GM12878 (cell line): ENCODE results near the gene COL25A1. TPM values are rescaled to one million over a fixed set of nuclear protein-coding genes. Genes with fewer than 3 reads are reported as not detected.
"Not testable (repeated sequence)": the region's sequence is repeated elsewhere in the genome, so short reads cannot be mapped to it uniquely, and the experiment has no call there.

Experiments used
- ATAC-seq: fragments of 200-7000 bp; cut with Tn5 transposase; 3 replicates; pipeline ENCODE4 v1.9.1; 2020; ENCODE audit warnings: mild to moderate bottlenecking, moderate library complexity
- BruUV-seq: library from RNA; stranded (reverse); fragments of 400-500 nt; replicated peaks from 2 replicates; lab custom pipeline; 2021; lab: Mats Ljungman, UMichigan
- CTCF ChIA-PET: fragments of 300-600 bp; sonication (Branson Sonifier 250); formaldehyde crosslinking; extraction: SDS; loops from one replicate; lab custom pipeline; 2021; ENCODE audit warnings: inconsistent platforms; lab: Yijun Ruan, JAX
- POLR2A ChIA-PET: fragments of 350-600 bp; formaldehyde crosslinking; extraction: SDS; loops from one replicate; lab custom pipeline; 2021; ENCODE audit warnings: inconsistent platforms; lab: Charles Lee
- RAD21 ChIA-PET: fragments of 300-600 bp; sonication (Branson Sonifier 250); formaldehyde crosslinking; loops from one replicate; lab custom pipeline; 2023; ENCODE audit warnings: antibody characterized with exemption; ENCODE audit not compliant: unreplicated experiment; lab: Charles Lee
- SMC1A ChIA-PET: fragments of 300-600 bp; sonication (Branson Sonifier 250); formaldehyde crosslinking; loops from one replicate; lab custom pipeline; 2023; ENCODE audit not compliant: unreplicated experiment, uncharacterized antibody; lab: Charles Lee
- DNase-seq: peaks from one replicate; pipeline ENCODE4 v3.0.0-alpha.2; 2011; ENCODE audit warnings: low read depth, low spot score
- FAIRE-seq: peaks from 3 replicates; lab custom pipeline; 2011; peaks lifted over from hg19 to GRCh38; lab: Jason Lieb, UNC
- H2AFZ ChIP-seq: 2 replicates; pipeline ENCODE4 v1.6.0; 2011; ENCODE audit warnings: low read depth, low read length, control low read depth; ENCODE audit not compliant: control insufficient read depth
- H3K27ac ChIP-seq: 2 replicates; pipeline ENCODE4 v1.5.1; 2011; ENCODE audit warnings: control low read depth; ENCODE audit not compliant: control insufficient read depth, insufficient read depth
- H3K27me3 ChIP-seq, 2 experiments: replicated peaks in 1 of 2; 2 replicates each; pipeline versions ENCODE4 v1.6.0 to v1.6.1; 2011; ENCODE audit warnings: low read length in 1 of 2; ENCODE audit not compliant: control insufficient read depth in 2 of 2, insufficient read depth in 2 of 2
- H3K36me3 ChIP-seq, 2 experiments: 2 replicates each; pipeline ENCODE4 v1.5.1; 2011; ENCODE audit warnings: low read length in 1 of 2; ENCODE audit not compliant: control insufficient read depth in 2 of 2, insufficient read depth in 2 of 2
- H3K4me1 ChIP-seq: 2 replicates; pipeline ENCODE4 v1.6.1; 2011; ENCODE audit warnings: mild to moderate bottlenecking, low read length, moderate library complexity, mixed read lengths; ENCODE audit not compliant: control insufficient read depth, insufficient read depth
- H3K4me2 ChIP-seq: 2 replicates; pipeline ENCODE4 v1.6.0; 2011; ENCODE audit warnings: control low read depth; ENCODE audit not compliant: control insufficient read depth, insufficient read depth
- H3K4me3 ChIP-seq: fragments of 200-600 bp; sonication (generic); 2 replicates; pipeline ENCODE4 v1.5.1; 2016
- H3K79me2 ChIP-seq: 2 replicates; pipeline ENCODE4 v1.6.0; 2011; ENCODE audit warnings: low read length; ENCODE audit not compliant: control insufficient read depth, insufficient read depth
- H3K9ac ChIP-seq: 2 replicates; pipeline ENCODE4 v1.8.0; 2011; ENCODE audit warnings: low read length, control low read depth, mixed read lengths; ENCODE audit not compliant: control insufficient read depth, insufficient read depth
- H3K9me3 ChIP-seq: replicated peaks from 3 replicates; pipeline ENCODE4 v1.5.1; 2011; ENCODE audit warnings: mild to moderate bottlenecking, low read length; ENCODE audit not compliant: control insufficient read depth, insufficient read depth
- H4K20me1 ChIP-seq: 2 replicates; pipeline ENCODE4 v1.6.0; 2011; ENCODE audit not compliant: control insufficient read depth, insufficient read depth
- CTCF ChIP-seq, 3 experiments: IDR thresholded peaks in 2 of 3; conservative IDR thresholded peaks in 1 of 3; 2 replicates each; pipeline ENCODE4 v1.5.1; 2011; ENCODE audit warnings: low read depth in 3 of 3, low read length in 3 of 3, mild to moderate bottlenecking in 3 of 3, control low read depth in 2 of 3, moderate library complexity in 2 of 3, inconsistent platforms in 1 of 3, mixed read lengths in 1 of 3; ENCODE audit not compliant: control insufficient read depth in 2 of 3, insufficient read depth in 1 of 3; ENCODE audit errors: extremely low read depth in 1 of 3
- EED ChIP-seq: sonication (generic); IDR thresholded peaks from 2 replicates; pipeline ENCODE4 v1.6.1; 2016; ENCODE audit warnings: antibody characterized with exemption, low read depth
- EGR1 ChIP-seq, 2 experiments: IDR thresholded peaks; 1 replicate in 1 of 2; 2 replicates in 1 of 2; pipeline ENCODE4 v1.6.1; 2011 to 2012; ENCODE audit warnings: low read depth in 2 of 2, low read length in 2 of 2, borderline replicate concordance in 1 of 2, mild to moderate bottlenecking in 1 of 2, moderate library complexity in 1 of 2
- HDAC2 ChIP-seq: fragments of 200-600 bp; sonication (generic); IDR thresholded peaks from 2 replicates; pipeline ENCODE4 v1.6.1; 2017
- KAT2A ChIP-seq: conservative IDR thresholded peaks from 2 replicates; pipeline ENCODE4 v1.6.1; 2011; ENCODE audit warnings: low read depth, low read length; ENCODE audit not compliant: control insufficient read depth
- SIN3A ChIP-seq: IDR thresholded peaks from 2 replicates; pipeline ENCODE4 v1.6.1; 2012; ENCODE audit warnings: low read depth, low read length, improper control_type of control experiment
- WGBS: methylation state at CpG from one replicate; pipeline ENCODE4 v1.1.6; 2016; ENCODE audit warnings: low lambda C conversion rate; ENCODE audit not compliant: insufficient replicate concordance, insufficient coverage; ENCODE audit errors: missing lambda C conversion rate; 5-methylcytosine and 5-hydroxymethylcytosine counted together
- in situ Hi-C: fragments of 300-500 bp; cut with MboI; formaldehyde crosslinking; loops from 9 replicates; pipeline ENCODE4 v1.14.3; 2018; ENCODE audit warnings: mixed read lengths
- intact Hi-C: fragments of 100-400 bp; cut with micrococcal nuclease; formaldehyde crosslinking; loops from one replicate; pipeline ENCODE4 v1.14.2; 2022; ENCODE audit not compliant: unreplicated experiment
- polyA plus RNA-seq, 11 experiments: library from polyadenylated mRNA; depleted of rRNA in 4 of 11; unstranded in 6 of 11; stranded (reverse) in 5 of 11; fragments of >200 nt; fragmentation: Nextera tagmentation in 4 of 11; fragmentation: Illumina TruSeq in 1 of 11; extraction: Ambion mirVana in 4 of 11; extraction: Trizol in 1 of 11; gene quantifications; 1 replicate in 1 of 11; 2 replicates in 10 of 11; pipeline versions ENCODE4 v1.2.1 to v1.2.3, GENCODE V29; 2011 to 2016; ENCODE audit warnings: inconsistent platforms in 2 of 11, missing spikeins in 2 of 11, low read depth in 1 of 11
- total RNA-seq, 4 experiments: library from RNA; depleted of rRNA in 3 of 4; stranded (reverse); fragments of >200 nt in 3 of 4; fragmentation: Illumina TruSeq in 1 of 4; extraction: Trizol in 1 of 4; gene quantifications; 2 replicates each; pipeline versions ENCODE4 v1.2.1 to v1.2.3, GENCODE V29; 2013 to 2021

The COL25A1 gene
- total and polyA plus RNA-seq, 10 of the 15 experiments (the other 5 are each of a cell fraction or from before 2014, with no cell fraction given): 0.01 to 0.26 (median 0.12) TPM; not detected in 6

GRCh38 chr4:109076709-109077108, 225.7 kb downstream of the COL25A1 start:
- BruUV-seq, H3K27me3 ChIP-seq, H3K4me2 ChIP-seq, H3K36me3 ChIP-seq, H3K9ac ChIP-seq, H3K9me3 ChIP-seq, DNase-seq, H2AFZ ChIP-seq, H4K20me1 ChIP-seq, H3K4me3 ChIP-seq, H3K79me2 ChIP-seq, FAIRE-seq, in situ Hi-C loops, H3K27ac ChIP-seq, H3K4me1 ChIP-seq, POLR2A ChIA-PET: not testable (repeated sequence)
- WGBS: 88% methylated on average over 4 of the region's 4 CpGs
- CTCF ChIA-PET: interaction anchor here (0.6 to 6.7 kb wide), 3 partner anchors 56 to 219 kb away, joined by 3 to 88 read pairs (median 3); no protein-coding TSS in a partner anchor
- intact Hi-C loops: loop anchor here (5.0 to 10.0 kb wide), 2 partner anchors 216 to 328 kb away; no protein-coding TSS in a partner anchor
- RAD21 ChIA-PET: interaction anchor here (0.7 to 1.4 kb wide), 4 partner anchors 202 to 222 kb away, joined by 3 to 20 read pairs (median 6); no protein-coding TSS in a partner anchor
- SMC1A ChIA-PET: interaction anchor here (0.9 to 2.4 kb wide), 5 partner anchors 209 to 327 kb away, joined by 3 to 14 read pairs (median 4); no protein-coding TSS in a partner anchor
- TF ChIP-seq CTCF (IDR thresholded peaks at IDR 0.05 in 2 of 3, conservative IDR thresholded peaks at IDR 0.05 in 1 of 3; ENCODE audit: control insufficient read depth in 2 of 3, extremely low read depth in 1 of 3, insufficient read depth in 1 of 3, low read depth in 3 of 3, low read length in 3 of 3): peak in 2 of 3 experiments; percentile 3 to 23; a peak in 2 of 6 replicates
- ATAC-seq: peak; percentile 54

GRCh38 chr4:109075621-109076020, 226.8 kb downstream of the COL25A1 start:
- ATAC-seq: no peak
- no TSS peak for BruUV-seq
- 20% methylated on average over 3 of the region's 3 CpGs for WGBS
- no peaks in the 10 kb centered on the region for H3K36me3 ChIP-seq
- TF ChIP-seq SIN3A (no peak), KAT2A (no peak), EED (no peak), EGR1 (IDR thresholded peaks at IDR 0.05; ENCODE audit: borderline replicate concordance in 1 of 2, low read depth in 2 of 2, low read length in 2 of 2) (no peak), HDAC2 (no peak)
- FAIRE-seq: no peak
- no peak overlapping the region for H3K27ac ChIP-seq
- H3K4me3 ChIP-seq: no peak overlapping the region
- ChIA-PET SMC1A (interaction anchor here (0.9 to 2.4 kb wide), 2 partner anchors 218 to 223 kb away, joined by 3 to 13 read pairs; no protein-coding TSS in a partner anchor), CTCF (interaction anchor here (6.7 kb wide), 1 partner anchor 220 kb away, joined by 88 read pairs; no protein-coding TSS in a partner anchor), POLR2A (no interaction called here), RAD21 (interaction anchor here (1.0 kb wide), 2 partner anchors 218 to 223 kb away, joined by 3 to 4 read pairs; no protein-coding TSS in a partner anchor)
- no peak overlapping the region for H2AFZ ChIP-seq
- H3K27me3 ChIP-seq: no peaks in the 10 kb centered on the region
- no peak overlapping the region for H3K4me2 ChIP-seq
- in situ Hi-C loops: no loop called here
- no peaks in the 10 kb centered on the region for H3K79me2 ChIP-seq
- no peaks in the 10 kb centered on the region for H3K4me1 ChIP-seq
- intact Hi-C loops: loop anchor here (5.0 to 10.0 kb wide), 2 partner anchors 217 to 329 kb away; no protein-coding TSS in a partner anchor
- DNase-seq: no peak
- H4K20me1 ChIP-seq: no peaks in the 10 kb centered on the region
- no peaks in the 10 kb centered on the region for H3K9me3 ChIP-seq
- no peak overlapping the region for H3K9ac ChIP-seq
